HG03520 (cell line): ENCODE results near the gene CALCOCO1.
"Not testable (repeated sequence)": the region's sequence is repeated elsewhere in the genome, so short reads cannot be mapped to it uniquely, and the experiment has no call there.

ENCODE experiments used
- ATAC-seq: cut with Tn5 transposase; IDR thresholded peaks from one replicate; pipeline ENCODE4 v1.9.1; 2021; ENCODE audit warnings: mild to moderate bottlenecking, moderate library complexity; ENCODE audit not compliant: unreplicated experiment

CALCOCO1 gene

GRCh38 chr12:53699678-53700025 lies 27.6 kb downstream of the CALCOCO1 start:
- no peak for ATAC-seq

- ATAC-seq = no peak
Measured at GRCh38 chr12:53698948-53699677, 28.1 kb downstream of the CALCOCO1 start.

DNA sequence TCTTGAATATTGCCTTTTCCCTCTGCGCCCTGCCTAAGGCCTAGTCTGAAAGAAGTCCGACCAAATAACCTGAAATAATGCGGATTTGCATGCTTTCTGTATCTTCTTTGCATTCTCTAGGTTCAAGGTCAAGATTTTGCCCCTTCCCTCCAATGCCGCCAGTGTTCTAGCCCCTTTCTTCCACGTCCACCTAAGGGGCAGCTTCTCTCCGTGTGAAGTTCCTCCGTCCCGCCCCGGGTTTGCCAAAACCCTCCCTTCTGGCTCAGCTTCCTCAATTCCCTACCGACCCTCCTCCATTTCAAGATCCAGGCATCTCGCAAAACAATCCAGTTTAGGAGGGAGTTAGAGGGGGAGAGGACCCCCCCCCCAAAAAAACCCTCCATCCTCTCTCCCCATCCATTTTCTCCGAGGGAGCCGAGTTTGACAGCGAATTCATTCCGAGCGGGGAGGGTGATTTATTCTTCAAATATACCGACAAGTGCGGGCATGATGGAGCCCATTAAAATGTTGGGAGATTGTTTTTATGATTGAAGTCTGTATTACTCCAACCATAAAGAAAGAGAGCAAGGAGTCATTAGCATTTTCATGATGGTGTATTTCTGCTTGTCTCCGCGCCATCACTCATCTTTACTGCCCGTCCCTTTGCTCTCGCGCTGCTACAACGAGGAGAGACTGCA lies 30.5 kb downstream of the CALCOCO1 start:
- no peak for ATAC-seq

- ATAC-seq = no peak
Measured at GRCh38 chr12:53696285-53696654, 31.0 kb downstream of the CALCOCO1 start.

DNA sequence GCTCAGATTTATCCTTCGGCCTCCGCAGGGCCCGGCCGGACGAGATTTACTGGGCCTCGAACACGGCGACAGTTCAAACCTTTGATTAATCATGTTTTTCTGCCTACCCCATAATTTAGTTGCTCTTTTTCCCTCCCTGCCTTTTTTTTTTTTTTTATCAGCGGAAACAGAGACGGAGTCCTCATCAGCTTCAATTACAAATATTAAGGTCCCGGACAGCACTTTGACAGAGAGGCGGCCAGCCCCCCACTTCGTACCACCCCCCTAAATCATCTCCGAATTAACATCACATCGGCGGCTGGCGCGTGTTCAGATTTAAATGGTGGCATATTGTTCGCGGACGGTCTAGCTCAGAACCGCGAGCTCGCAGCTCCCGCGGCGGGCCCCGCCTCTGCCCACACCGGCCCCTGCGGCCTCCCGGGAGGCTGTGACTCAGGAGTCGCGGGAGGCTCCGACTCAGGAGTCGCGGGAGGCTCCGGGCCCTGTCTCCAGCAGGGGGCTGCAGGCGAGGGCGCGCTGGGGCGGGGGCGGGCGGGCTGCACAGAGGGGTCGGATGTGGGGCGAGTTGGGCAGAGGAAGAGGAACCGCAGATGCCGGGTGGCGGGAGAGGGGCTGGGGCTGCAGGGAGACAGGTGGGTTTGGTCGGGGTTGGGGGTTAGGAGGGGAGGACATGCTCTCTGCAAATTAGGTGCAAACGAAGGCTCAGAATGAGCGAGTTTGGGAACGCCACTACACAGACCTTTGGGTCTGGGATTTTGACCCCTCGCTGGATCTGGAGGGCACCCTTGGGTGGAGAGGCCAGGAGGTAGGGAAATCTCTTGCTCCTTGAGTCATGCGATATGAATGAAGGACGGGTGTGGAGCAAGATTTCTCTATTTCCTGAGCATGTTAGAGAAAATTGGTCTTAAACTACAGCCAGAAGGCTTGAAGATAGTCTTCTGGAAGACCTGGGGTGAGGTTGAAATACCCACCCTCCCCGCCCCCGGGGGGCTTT lies 31.8 kb downstream of the CALCOCO1 start:
- no peak for ATAC-seq

DNA sequence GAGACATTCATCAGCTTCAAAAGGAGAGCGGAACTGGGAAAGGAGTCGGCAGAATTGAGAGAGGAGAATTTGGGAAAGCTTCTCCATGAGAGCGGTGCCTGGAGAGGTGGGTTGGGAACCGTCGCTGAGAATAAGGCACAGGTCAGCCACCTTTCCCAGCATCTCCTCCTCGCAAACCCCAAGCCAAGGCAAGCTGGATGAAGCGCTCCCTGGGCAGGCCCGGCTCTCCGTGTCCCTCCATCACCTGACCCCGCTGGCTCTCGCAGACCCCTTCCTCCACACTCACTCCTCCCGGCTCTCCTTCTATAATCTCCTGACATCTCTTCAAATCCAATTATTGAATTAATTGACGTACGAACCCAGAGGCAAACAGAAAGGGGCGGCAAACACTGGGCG lies 32.5 kb downstream of the CALCOCO1 start:
- ATAC-seq = no peak

- no peak for ATAC-seq
Measured at GRCh38 chr12:53688134-53688533, 39.1 kb downstream of the CALCOCO1 start.

DNA sequence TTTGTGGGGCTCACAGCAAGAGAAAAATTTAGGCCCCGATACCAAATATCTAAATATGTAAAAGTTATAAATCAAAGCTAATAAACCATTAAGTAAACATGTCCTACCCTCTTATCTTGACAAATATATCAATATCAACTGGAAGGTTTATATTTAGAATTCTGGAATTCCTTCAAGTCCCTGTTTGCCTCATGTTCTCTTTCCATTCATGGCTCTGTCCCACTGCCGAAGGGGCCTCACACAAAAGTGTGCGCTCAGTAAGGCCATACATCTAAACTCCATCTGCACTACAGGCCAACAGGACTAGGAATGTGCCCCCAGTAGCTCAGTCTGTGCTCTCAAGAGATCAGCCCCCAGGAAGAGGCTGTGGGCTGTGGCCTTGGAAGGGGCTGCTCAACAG lies 40.8 kb downstream of the CALCOCO1 start:
- no peak for ATAC-seq

DNA sequence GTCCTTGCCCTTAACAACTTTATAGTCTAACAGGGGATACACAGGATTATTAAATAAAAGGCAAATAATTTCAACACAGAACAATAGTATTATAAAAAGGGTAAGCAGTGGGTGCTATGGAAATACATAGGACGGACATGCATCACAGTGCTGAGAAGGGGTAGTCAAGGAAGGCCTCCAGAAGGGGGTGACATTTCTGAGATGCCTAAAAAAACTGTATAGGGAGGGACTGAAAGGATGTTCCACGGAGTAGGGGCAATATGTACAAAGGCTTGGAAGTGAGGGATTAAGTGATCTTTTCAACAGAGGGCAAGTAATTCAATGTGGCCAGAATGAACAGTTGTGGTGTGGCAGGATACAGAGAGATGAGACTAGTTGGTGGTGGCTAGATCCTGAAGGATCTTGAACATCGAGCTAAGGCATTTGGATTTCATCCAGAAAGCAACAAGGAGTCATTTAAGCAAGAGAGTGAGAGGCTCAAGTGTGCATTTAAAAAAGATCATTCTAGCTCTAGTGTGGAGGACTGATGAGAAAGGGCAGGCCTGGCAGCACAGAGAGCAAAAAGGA lies 42.5 kb downstream of the CALCOCO1 start:
- no peak for ATAC-seq

- no peak for ATAC-seq
Measured at GRCh38 chr12:53683983-53684382, 43.3 kb downstream of the CALCOCO1 start.

DNA sequence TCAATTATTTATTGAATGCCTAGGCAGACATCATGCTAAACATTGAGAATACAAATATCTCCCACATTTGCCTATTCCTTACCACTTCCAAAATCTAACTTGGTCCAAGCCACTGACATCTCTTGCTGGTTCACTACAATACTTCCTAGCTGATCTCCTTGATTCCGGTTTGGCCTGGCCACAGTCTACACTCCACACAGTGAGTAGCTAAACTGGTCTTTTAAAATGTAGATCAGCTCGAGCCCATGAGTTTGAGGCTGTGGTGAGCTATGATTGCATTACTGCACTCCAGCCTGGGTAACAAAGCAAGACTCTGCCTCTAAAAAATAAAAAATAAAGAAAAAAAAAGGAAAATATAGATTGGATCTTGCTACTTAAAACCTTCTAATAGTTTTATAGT lies 43.8 kb downstream of the CALCOCO1 start:
- no peak for ATAC-seq

DNA sequence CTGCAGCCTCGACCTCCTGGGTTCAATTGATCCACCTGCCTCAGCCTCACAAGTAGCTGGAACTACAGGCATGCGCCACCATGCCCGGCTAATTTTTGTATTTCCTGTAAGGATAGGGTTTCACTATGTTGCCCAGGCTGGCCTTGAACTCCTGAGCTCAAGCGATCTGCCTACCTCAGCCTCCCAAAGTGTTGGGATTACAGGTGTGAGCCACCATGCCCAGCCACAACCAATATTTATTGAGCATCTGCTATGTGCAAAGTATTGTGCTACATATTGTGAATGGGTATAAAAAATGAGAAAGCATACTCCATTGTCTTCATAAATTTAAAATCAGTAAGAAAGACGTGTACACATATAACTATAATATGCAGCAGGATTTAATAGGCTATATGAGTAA lies 47.2 kb downstream of the CALCOCO1 start:
- ATAC-seq = not testable (repeated sequence)

DNA sequence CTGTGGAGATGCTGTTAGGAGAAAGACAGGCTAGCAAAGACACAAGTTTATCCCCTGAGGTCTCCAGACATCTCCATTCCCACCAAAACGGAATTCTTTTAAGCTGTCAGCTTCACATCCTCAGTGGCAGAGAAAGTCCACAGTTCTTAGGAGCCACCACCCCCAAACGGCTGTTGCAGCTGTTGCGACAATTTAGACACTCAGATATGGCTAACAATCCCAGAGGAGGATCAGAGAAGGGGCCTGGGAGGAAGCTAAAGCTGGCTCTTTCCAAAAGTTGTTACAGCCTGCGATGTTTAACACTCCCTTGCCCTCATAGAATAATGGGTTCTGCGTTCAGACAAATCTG lies 49.5 kb downstream of the CALCOCO1 start:
- no peak for ATAC-seq

DNA sequence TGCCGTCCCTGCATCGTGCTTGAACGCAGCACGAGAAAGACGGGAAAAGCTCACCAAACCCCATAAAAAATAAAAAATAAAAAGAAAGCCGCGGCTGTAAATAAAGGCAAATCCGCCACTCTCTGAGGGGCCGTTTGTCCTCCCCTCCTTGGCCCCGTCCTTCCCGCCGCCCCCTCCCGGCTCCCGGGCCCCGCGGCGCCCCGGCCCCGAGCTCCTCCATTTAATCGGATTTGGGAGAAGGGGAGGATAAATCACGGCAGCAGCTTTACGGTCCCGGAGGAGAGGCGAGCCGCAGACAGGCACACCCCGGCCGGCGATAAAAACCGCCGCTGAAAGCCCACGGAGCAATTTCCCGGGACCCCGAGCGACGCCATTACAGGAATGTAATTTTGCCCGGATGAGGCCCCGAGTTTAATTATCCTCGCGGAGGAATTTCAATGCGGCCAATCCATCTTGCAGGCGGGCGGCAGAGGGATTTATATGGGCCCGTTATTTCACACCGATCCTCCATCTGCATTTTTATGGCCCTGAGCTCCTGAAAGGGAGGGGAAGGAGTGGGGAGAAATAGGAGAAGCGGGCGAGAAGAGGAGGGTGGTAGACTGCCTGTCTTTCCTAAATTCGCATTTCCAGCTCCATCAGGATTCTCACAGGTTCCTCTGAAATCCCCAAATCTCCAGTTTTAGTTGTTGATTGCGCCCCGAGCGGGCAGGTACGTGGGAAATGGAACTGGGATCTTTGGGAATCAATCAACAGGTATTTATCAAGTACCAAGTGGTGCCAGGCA lies 50.0 kb downstream of the CALCOCO1 start:
- no peak for ATAC-seq

DNA sequence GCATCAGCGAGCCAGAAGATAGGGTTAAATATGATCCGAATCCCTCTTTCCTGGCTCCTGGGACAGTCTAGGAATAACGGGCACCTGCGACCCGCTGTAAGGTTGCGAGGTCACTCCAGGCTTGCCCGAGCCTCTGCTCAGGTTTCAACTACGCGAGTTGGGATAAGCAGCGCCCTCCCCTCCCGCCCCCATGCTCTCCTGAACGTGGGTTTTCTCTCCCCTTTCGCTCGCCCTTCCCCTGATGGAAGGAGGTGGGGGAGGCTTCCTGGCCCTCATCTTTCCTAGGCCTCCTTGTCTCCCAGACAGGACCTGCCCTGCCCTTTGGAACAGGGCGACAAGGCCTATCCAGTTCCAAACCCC lies 50.6 kb downstream of the CALCOCO1 start:
- peak; percentile 2 for ATAC-seq

DNA sequence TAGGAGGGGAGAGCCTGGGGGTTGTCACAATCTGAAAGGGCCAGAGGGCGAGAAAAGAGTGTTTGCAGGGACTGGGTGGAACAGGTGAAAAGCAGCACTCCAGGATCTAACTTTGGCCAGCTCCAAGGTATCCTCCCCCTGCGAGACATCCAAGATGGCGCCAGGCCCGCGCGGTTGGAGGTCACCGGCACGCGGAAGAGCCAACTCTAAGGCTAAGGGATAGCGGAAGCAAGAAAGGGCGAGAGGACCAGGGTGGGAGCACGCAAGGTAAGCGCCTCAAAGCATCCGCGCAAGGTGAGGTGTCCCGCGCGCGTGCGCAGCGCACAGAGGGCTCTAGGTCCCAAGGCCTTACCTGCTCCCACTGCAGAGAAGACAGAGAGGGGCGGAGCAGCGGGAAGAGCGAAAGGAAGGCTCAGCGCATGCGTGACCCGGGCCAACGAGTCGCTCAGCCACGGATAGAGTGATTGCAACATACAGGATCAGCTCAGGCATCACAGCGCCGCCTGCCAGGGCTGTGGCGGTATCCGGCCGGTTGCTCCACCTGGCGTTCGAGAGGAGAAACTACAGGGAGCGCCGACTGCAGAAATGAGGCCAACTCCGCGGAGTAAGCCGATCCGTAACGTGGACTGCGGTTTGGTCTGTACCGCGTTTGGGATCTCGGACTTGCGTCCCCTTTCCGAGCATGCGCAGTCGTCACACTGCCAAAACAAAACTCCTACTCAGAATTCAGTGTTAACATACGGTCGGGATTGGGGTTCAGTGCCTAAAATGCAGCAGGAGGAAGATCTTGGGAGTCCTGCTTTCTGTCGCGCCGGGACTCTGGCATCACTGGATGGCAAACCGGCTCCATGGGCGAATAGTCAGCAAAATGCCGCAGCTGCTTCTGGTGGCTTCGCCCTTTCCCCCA lies 51.3 kb downstream of the CALCOCO1 start, which contains the start of gene ATP5MC2:
ATP5MC2 (minus strand) TSS at position 383 of the 907 bp plus-strand sequence. CDS start 3,469 bp downstream, outside the sequence.
- ATAC-seq = peak; percentile 93

DNA sequence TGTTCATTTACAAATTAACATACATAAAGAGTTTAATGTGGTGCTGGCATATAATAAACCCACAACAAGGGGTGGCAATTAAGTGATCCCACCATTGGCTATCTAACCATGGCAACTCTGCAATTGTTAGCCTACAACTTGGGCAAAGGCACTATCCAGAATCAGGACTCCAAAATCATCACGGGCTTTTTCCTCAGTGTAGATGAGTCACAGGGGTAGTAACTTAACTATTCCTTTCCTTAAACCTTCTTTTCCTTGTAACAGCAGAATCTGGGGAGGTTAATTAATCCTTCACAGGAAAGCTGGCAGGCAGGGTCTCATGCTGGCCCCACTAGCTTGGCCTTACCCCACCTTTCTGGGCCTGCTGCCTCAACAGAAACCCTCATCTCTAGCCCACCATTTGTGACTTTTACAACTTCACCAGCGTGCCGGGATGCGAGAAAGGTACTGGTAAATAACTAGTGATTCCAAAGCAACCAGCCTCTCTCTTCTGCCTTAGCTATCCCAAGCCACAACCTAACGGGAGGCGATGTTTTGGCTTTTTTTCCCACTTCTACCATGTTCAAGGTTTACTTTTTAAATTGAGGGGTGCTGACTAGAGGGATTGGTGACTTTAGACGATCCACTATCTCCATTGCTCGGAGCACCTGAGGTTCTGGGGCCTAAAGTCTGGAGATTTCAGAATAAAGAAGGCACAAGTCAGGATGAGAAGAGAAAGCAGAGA lies 52.1 kb downstream of the CALCOCO1 start:
- ATAC-seq = no peak

DNA sequence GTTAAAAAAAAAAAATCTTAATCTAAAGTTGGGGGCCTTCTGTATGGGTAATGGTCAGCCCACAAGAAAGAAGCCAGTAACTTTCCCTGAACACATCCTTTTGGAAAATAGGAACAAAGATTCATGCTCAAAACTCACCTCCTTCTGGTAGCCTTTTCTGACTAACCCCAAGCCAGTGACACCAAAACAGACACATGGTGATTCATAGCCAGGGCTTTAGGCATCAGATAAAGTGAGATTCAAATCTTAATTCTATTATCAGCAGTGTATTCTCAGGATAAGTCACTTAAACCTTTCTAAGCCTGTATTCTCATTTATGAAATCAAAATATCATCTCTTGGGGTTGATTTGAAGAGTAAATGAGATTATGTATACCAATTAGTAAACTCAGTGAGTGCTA lies 56.3 kb downstream of the CALCOCO1 start:
- ATAC-seq = no peak

DNA sequence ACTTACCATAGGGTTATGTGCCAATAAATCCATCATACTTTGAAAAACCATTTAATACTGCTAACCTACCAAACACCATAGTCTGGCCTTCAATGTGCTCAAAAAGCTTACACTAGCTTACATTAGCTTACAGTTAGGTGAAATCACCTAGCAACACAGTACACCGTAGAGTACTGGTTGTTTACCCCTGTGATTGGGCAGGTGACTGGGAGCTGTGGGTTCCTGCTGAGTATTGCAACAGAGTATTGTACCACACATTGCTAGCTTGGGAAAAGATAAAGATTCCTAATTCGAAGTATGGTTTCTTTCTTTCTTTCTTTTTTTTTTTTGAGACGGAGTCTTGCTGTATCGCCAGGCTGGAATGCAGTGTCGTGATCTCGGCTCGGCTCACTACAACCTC lies 56.9 kb downstream of the CALCOCO1 start:
- ATAC-seq = no peak
